HG03135 (cell line): ENCODE measurements around the gene D2HGDH.
"Not testable (repeated sequence)": the region's sequence is repeated elsewhere in the genome, so short reads cannot be mapped to it uniquely, and the experiment has no call there.

ENCODE experiments used
- ATAC-seq: cut with Tn5 transposase; IDR thresholded peaks from one replicate; pipeline ENCODE4 v1.9.1; 2021; ENCODE audit warnings: mild to moderate bottlenecking, moderate library complexity; ENCODE audit not compliant: unreplicated experiment

Gene D2HGDH

GRCh38 chr2:241768251-241768711, 33.9 kb downstream of the D2HGDH start:
- ATAC-seq: no peak

- ATAC-seq: no peak
Observed at GRCh38 chr2:241768850-241769249, 34.4 kb downstream of the D2HGDH start.

- no peak for ATAC-seq
Observed at GRCh38 chr2:241769819-241770184, 35.4 kb downstream of the D2HGDH start.

GRCh38 chr2:241770185-241770935, 35.9 kb downstream of the D2HGDH start:
- no peak for ATAC-seq

- no peak for ATAC-seq
Observed at GRCh38 chr2:241770936-241771285, 36.5 kb downstream of the D2HGDH start.

GRCh38 chr2:241771286-241772062, 37.0 kb downstream of the D2HGDH start:
- no peak for ATAC-seq

- ATAC-seq: no peak
Observed at GRCh38 chr2:241772063-241772499, 37.7 kb downstream of the D2HGDH start.

- no peak for ATAC-seq
Observed at GRCh38 chr2:241773511-241774418, 39.3 kb downstream of the D2HGDH start.

GRCh38 chr2:241774419-241775222, 40.2 kb downstream of the D2HGDH start:
- ATAC-seq: no peak

GRCh38 chr2:241775223-241776177, 41.1 kb downstream of the D2HGDH start:
- ATAC-seq: no peak

- ATAC-seq: no peak
Observed at GRCh38 chr2:241776336-241777169, 42.1 kb downstream of the D2HGDH start, which contains the start of gene GAL3ST2. Gene GAL3ST2 (plus strand): TSS chr2:241776822. CDS start chr2:241776956, 134 bp downstream.

GRCh38 chr2:241777170-241777685, 42.8 kb downstream of the D2HGDH start:
- no peak for ATAC-seq

GRCh38 chr2:241777686-241778627, 43.5 kb downstream of the D2HGDH start:
- no peak for ATAC-seq

GRCh38 chr2:241780939-241781569, 46.6 kb downstream of the D2HGDH start:
- no peak for ATAC-seq

GRCh38 chr2:241782053-241782452, 47.6 kb downstream of the D2HGDH start:
- not testable (repeated sequence) for ATAC-seq

- ATAC-seq: no peak
Observed at GRCh38 chr2:241788135-241788534, 53.7 kb downstream of the D2HGDH start.
